HEK293 (cell line): ENCODE data around the gene SENP8.

ENCODE experiments used
- KLF16 ChIP-seq: fragments of 450-650 bp; formaldehyde crosslinking; IDR thresholded peaks from 2 replicates; pipeline ENCODE4 v1.5.1; 2017; ENCODE audit warnings: missing biosample characterization, missing genetic modification characterization
- REST ChIP-seq: fragments of 450-650 bp; formaldehyde crosslinking; IDR thresholded peaks from 2 replicates; pipeline ENCODE4 v1.5.1; 2016; ENCODE audit warnings: missing biosample characterization, missing genetic modification characterization
- ZNF157 ChIP-seq: fragments of 450-650 bp; formaldehyde crosslinking; IDR thresholded peaks from 2 replicates; pipeline ENCODE4 v1.5.1; 2016; ENCODE audit warnings: missing biosample characterization, missing genetic modification characterization
- ZNF366 ChIP-seq: fragments of 450-650 bp; formaldehyde crosslinking; conservative IDR thresholded peaks from 2 replicates; pipeline ENCODE4 v1.5.1; 2016; ENCODE audit warnings: missing biosample characterization, missing genetic modification characterization
- ZNF48 ChIP-seq: fragments of 450-650 bp; formaldehyde crosslinking; IDR thresholded peaks from 2 replicates; pipeline ENCODE4 v1.5.1; 2016; ENCODE audit warnings: missing biosample characterization, missing genetic modification characterization
- ZNF548 ChIP-seq: fragments of 450-650 bp; formaldehyde crosslinking; IDR thresholded peaks from 2 replicates; pipeline ENCODE4 v1.5.1; 2016; ENCODE audit warnings: missing biosample characterization, missing genetic modification characterization
- ZNF621 ChIP-seq: fragments of 450-650 bp; formaldehyde crosslinking; IDR thresholded peaks from 2 replicates; pipeline ENCODE4 v1.5.1; 2017; ENCODE audit warnings: missing biosample characterization, missing genetic modification characterization
- TF ChIP-seq, protein P1 (sequence below): fragments of 450-650 bp; formaldehyde crosslinking; IDR thresholded peaks from 2 replicates; pipeline ENCODE4 v1.5.1; 2016; ENCODE audit warnings: missing biosample characterization, missing genetic modification characterization
- TF ChIP-seq, protein P2 (sequence below): fragments of 450-650 bp; formaldehyde crosslinking; IDR thresholded peaks from 2 replicates; pipeline ENCODE4 v1.5.1; 2016; ENCODE audit warnings: missing biosample characterization, missing genetic modification characterization

DNA sequence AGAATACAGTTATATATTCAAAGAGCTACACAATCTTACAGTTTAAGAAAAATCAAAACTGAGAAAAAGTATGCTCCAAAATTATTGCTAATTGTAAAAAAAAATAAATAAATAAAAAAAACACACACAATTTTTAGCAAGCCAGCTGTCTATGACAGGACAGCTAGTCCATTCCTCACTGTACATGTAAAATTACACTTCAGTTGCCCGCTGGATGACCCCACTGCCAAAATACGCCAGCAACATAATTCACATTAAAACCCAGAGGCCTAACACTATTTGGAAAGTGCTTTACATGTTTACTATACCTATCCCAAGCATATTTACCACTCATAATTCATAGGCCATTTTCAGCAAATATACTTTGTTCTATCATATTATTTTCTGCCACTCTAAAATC lies 6.1 kb upstream of the SENP8 start:
- TF ChIP-seq ZNF157 (no peak), ZNF548 (no peak), ZNF366 (tag by site-specific recombination) (no peak), REST (tag by site-specific recombination) (no peak), KLF16 (no peak), ZNF621 (no peak), ZNF48 (no peak)
- TF ChIP-seq, protein P1, sequence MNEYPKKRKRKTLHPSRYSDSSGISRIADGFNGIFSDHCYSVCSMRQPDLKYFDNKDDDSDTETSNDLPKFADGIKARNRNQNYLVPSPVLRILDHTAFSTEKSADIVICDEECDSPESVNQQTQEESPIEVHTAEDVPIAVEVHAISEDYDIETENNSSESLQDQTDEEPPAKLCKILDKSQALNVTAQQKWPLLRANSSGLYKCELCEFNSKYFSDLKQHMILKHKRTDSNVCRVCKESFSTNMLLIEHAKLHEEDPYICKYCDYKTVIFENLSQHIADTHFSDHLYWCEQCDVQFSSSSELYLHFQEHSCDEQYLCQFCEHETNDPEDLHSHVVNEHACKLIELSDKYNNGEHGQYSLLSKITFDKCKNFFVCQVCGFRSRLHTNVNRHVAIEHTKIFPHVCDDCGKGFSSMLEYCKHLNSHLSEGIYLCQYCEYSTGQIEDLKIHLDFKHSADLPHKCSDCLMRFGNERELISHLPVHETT = no peak
- TF ChIP-seq, protein P2, sequence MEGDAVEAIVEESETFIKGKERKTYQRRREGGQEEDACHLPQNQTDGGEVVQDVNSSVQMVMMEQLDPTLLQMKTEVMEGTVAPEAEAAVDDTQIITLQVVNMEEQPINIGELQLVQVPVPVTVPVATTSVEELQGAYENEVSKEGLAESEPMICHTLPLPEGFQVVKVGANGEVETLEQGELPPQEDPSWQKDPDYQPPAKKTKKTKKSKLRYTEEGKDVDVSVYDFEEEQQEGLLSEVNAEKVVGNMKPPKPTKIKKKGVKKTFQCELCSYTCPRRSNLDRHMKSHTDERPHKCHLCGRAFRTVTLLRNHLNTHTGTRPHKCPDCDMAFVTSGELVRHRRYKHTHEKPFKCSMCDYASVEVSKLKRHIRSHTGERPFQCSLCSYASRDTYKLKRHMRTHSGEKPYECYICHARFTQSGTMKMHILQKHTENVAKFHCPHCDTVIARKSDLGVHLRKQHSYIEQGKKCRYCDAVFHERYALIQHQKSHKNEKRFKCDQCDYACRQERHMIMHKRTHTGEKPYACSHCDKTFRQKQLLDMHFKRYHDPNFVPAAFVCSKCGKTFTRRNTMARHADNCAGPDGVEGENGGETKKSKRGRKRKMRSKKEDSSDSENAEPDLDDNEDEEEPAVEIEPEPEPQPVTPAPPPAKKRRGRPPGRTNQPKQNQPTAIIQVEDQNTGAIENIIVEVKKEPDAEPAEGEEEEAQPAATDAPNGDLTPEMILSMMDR (tag by site-specific recombination) = no peak
